ENCODE data around the gene TEX35.
"Not testable (repeated sequence)": the region's sequence is repeated elsewhere in the genome, so short reads cannot be mapped to it uniquely, and the experiment has no call there.

The TEX35 gene

DNA sequence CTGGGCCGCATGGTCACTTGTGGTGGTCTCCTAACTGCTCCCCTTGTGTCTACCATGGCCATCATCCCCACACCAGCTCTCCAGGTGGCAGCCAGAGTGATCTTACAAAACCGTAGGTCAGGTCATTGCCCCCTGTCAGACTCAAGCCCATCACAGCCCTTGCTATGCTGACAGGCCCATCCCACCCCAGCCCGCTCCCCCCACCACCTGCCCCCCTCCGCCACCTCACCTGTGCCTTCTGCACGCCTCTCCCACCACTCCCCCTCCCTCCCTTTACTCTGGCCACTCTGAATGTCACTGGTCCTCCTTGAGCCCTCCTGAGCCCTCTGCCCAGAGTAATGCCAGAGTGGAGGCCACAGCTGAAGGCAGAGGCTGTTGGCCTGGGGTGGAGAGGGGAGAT, 28.5 kb downstream of the TEX35 start:
- no peak for DNase-seq (ENCODE audit: low read depth, low spot score)

DNA sequence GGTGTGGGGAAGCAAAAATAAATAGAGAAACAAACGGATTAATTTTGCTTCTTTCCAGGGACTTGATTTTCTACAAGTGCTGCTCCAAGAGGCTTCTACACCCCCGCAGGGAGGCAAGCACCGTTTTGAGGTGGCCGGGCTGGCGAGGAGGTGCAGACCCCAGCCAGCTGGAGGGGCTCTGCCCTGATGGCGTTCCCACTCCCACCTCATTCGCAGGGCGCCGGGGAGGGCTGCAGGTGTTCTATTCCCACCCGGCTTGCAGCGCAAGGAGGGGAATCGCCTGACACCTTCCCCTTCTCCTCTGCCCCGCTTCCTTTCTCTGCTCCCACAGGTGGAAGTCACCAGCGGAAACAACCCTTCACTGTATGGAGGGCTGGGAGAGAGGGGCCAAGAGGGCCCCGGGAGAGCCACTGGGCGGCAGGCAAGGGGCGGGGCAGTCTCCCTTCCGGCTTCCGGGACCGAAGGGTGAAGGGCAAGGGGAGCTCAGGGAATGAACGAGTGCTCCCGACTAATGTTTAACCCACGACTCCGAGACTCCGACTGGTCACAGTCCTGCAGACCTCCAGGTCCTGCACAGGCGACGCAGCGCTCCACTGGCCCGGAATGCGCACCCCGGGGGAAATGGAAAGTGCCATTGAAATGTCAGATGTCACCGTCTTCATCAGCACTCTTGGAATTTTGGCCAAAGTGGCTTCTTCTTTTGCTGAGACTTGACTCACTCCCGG, 29.1 kb downstream of the TEX35 start:
- DNase-seq (ENCODE audit: low read depth, low spot score): no peak

- DNase-seq (ENCODE audit: low read depth, low spot score): peak; percentile 96
Observed at GRCh38 chr1:178542554-178543289, 29.8 kb downstream of the TEX35 start.

DNA sequence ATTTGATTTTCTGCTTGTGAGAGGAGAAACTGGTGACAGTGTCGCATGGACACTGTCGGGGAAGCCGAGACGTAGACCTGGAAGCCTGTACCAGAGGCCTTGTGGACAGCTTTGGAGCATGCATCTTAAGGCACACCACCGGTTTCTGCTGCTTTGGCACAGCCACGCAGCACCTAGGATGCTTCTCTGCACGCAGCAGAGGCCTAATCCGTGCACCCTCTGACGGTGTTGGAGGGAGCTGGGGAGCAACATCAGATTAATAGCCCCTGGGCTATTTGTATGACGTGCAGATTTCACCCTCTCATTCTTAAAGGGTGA, 30.3 kb downstream of the TEX35 start:
- DNase-seq (ENCODE audit: low read depth, low spot score): no peak

GRCh38 chr1:178544531-178544930, 31.6 kb downstream of the TEX35 start:
- DNase-seq (ENCODE audit: low read depth, low spot score): no peak

DNA sequence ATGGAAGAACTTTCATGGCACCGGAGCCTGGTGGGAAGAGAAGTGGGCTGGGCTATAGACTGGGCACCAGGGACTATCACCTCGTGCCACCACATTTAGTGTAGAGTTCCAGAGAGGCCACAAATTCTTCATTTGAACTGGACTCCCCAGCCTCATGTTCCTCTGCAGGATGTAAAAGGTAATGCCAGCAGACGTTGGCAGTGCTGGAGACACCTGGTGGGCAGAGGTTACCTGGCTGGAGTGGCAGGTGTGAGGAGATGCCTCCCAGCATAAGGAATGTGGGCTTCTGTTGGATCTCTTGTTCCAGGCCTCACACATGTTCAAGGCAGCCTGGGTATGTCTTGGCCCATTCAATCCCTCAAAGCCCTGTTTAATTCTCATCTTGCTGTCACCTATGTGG, 35.2 kb downstream of the TEX35 start:
- DNase-seq (ENCODE audit: low read depth, low spot score): no peak

DNA sequence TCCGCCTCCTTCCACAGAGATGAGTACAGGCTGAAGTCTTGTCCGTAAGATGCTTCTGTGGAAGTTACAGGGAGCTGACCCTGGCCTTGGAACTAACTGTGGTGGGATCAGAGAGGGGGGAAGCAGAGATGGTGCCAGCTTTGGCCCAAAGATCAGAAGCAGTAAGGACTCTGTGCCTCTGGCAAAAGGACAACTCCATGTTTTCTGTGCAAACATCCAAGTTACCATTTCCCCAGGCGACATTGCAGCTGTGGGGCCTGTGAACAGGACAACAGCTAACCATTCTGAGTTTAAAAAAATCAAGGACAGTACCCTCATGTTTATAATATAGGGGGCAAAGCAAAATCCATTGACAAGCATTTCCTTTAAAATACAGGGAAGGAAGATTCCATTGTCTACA, 38.4 kb downstream of the TEX35 start:
- DNase-seq (ENCODE audit: low read depth, low spot score): no peak

DNA sequence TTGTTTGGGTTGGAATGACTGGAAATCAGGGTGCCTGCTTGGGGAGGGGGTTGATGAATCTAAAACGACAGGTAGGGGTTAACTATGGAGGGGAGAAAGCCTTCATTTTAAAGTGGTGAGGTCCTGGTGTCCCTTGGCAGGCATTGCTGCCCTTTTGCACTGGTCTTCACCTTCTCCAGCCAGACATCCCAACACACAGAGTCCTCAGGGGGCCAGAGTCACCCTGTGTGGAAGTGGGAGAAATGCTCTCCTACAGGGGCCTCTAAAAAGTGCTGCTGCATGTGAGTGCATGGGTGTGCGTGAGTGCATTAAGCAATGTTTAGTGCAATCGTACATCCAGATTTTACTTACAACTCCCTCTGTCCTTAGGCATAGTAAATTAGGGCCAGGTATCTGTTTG, 39.0 kb downstream of the TEX35 start:
- no peak for DNase-seq (ENCODE audit: low read depth, low spot score)

- no peak for DNase-seq (ENCODE audit: low read depth, low spot score)
Observed at GRCh38 chr1:178552856-178553255, 39.9 kb downstream of the TEX35 start.

DNA sequence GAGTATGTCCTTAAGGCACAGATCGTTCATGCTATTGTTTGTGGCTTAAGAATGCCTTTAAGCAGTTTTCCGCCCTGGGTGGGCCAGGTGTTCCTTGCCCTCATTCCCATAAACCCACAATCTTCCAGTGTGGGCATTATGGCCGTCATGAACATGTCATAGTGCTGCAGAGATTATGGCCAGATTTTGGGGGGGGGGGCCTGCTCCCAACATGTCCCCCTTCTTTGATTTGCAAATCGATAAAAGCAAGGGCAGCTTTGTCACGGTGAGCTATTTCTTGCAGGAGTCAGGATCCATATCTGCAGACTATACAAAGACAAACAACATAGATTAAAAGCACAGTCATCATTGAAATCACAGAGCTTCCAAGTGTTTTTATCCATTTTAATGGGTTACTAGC, 41.4 kb downstream of the TEX35 start:
- DNase-seq (ENCODE audit: low read depth, low spot score): not testable (repeated sequence)

DNA sequence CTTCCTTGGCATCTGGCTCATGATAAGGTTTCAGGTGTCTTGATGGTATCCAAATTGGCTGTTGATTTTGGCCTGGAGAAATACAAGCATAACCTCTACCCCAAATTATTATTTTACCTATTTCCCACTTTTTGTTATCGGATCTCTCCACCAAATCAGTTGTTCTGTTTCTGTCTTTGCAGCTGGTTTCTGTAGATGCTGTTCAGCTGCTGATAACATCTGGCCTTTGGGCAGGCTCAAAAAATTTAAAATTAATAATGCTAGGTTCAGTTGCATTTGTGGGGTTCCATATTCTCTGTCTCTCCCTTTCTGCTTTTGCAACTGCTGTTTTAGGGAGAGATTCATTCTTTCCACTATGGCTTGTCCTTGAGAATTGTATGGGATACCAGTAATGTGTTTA, 42.7 kb downstream of the TEX35 start:
- not testable (repeated sequence) for DNase-seq (ENCODE audit: low read depth, low spot score)

GRCh38 chr1:178558816-178559215, 45.9 kb downstream of the TEX35 start:
- not testable (repeated sequence) for DNase-seq (ENCODE audit: low read depth, low spot score)

- no peak for DNase-seq (ENCODE audit: low read depth, low spot score)
Observed at GRCh38 chr1:178560871-178561376, 48.0 kb downstream of the TEX35 start.

DNA sequence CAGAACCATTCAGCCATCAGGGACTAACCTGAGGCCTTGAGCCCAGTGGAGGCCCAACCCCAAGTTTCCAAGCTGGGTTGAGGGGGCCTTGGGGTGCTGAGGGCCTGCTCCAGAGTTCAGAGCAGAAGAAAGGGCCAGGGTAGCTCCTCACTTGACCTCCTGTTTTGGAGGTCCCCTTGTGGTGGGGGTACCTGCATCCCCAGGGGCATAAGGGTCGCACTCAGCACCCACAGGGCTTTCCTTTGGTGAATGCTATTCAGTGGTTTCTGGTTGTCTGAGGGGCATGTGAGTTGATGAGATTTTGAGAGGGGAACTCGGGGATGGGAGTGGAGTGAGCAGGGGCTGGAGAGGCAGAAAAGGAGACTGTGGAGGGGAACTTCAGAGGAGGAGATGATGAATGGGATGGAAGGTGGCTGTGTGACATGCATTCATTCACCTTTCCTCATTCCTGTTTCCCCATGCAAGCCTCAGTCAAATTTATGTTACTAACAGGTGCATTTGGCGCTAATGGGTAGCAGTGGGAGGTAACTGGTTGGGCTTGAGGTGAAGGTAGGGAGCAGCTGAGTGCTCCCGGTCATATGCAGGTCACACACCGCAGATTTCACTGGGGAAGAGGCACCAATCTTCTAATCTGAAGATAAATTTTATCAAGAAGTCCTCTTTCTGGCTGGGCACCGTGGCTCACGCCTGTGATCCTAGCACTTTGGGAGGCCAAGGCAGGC, 50.4 kb downstream of the TEX35 start:
- no peak for DNase-seq (ENCODE audit: low read depth, low spot score)

DNA sequence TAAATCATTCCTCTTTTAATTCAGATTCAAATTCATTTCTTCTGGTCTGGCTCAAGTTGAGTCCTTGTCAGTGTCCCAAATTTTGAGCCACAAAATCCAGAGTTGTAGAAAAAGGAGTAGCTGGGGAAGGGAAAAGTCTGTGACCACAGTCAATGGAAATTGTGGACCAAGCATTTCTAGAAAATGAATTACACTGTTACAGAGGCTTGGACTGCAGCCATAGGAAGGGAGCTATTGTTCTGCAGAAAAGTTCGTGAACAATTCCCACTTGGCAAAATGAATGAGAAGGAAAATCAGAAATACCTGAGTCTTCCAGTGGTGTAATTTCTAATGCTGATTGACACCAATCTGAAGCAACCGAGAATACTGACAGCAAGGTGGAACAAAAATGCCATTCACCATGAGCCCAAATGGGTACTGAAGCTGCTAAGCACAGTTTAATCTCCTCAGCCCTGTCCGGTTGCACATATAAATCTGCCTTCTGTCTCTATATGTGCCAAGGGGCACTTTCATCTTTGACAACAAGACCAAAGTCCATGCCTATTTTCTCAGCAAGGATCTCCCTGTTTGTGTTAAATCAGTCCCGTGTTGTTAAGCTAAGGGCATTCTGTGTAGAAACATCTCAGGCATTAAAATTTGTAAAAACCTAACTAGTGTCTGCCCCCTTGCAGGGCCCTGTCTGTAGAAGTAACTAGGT, 51.3 kb downstream of the TEX35 start:
- no peak for DNase-seq (ENCODE audit: low read depth, low spot score)

- DNase-seq (ENCODE audit: low read depth, low spot score): no peak
Observed at GRCh38 chr1:178564783-178565180, 51.9 kb downstream of the TEX35 start.

GRCh38 chr1:178565586-178565985, 52.7 kb downstream of the TEX35 start:
- no peak for DNase-seq (ENCODE audit: low read depth, low spot score)

DNA sequence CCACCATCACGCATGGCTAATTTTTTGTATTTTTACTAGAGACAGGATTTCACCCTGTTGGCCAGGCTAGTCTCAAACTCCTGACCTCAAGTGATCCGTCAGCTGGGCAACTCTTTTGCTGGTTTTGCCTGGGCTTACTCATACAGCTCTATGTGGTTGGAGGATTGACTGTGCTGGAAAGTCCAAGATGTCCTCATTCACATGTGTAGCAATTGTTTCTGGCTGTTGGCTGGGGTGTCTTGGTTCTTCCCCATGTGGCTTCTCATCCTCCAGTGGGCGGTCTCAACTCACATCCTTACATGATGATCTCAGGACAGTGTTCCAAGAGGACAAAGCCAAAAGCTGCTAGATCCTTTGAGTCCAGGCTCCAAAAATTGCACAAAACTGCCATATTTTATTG, 53.3 kb downstream of the TEX35 start:
- no peak for DNase-seq (ENCODE audit: low read depth, low spot score)

GRCh38 chr1:178571807-178572206, 58.9 kb downstream of the TEX35 start:
- DNase-seq (ENCODE audit: low read depth, low spot score): no peak
